Trophoblast cell (in vitro differentiated cells and primary cell): ENCODE data around the gene ZNF263.

ENCODE experiments used
- DNase-seq, 2 donors: peaks; one replicate each; pipeline ENCODE4 v3.0.0-alpha.2; 2016
- H2AFZ ChIP-seq: 2 replicates; pipeline ENCODE4 v1.6.1; 2013; ENCODE audit warnings: low read length, moderate library complexity, mild to moderate bottlenecking; ENCODE audit not compliant: insufficient read depth, poor library complexity
- H2AK5ac ChIP-seq: 2 replicates; pipeline ENCODE4 v1.6.1; 2013; ENCODE audit warnings: mild to moderate bottlenecking, low read length
- H2BK120ac ChIP-seq: 2 replicates; pipeline ENCODE4 v1.6.1; 2013; ENCODE audit warnings: low read length, mild to moderate bottlenecking, moderate library complexity; ENCODE audit not compliant: insufficient read depth, poor library complexity
- H2BK12ac ChIP-seq: 2 replicates; pipeline ENCODE4 v1.6.1; 2013; ENCODE audit warnings: mild to moderate bottlenecking, low read length, moderate library complexity
- H2BK5ac ChIP-seq: 2 replicates; pipeline ENCODE4 v1.6.1; 2013; ENCODE audit warnings: low read length, low read depth, moderate library complexity, mild to moderate bottlenecking; ENCODE audit not compliant: poor library complexity
- H3K14ac ChIP-seq: 2 replicates; pipeline ENCODE4 v1.6.1; 2013; ENCODE audit warnings: mild to moderate bottlenecking, low read length
- H3K18ac ChIP-seq: 2 replicates; pipeline ENCODE4 v1.6.1; 2013; ENCODE audit warnings: mild to moderate bottlenecking, low read length
- H3K23ac ChIP-seq: 2 replicates; pipeline ENCODE4 v1.6.1; 2013; ENCODE audit warnings: low read length
- H3K27ac ChIP-seq: 2 replicates; pipeline ENCODE4 v1.5.1; 2013; ENCODE audit warnings: low read depth, mild to moderate bottlenecking, inconsistent platforms, low read length, moderate library complexity
- H3K27me3 ChIP-seq: 2 replicates; pipeline ENCODE4 v1.6.1; 2013; ENCODE audit warnings: inconsistent platforms, mild to moderate bottlenecking, low read length, moderate library complexity; ENCODE audit not compliant: insufficient read depth
- H3K36me3 ChIP-seq, 2 experiments: 1 replicate in 1 of 2; 2 replicates in 1 of 2; pipeline ENCODE4 v1.6.1; 2013; ENCODE audit warnings: low read length in 2 of 2, mild to moderate bottlenecking in 2 of 2, moderate library complexity in 1 of 2; ENCODE audit not compliant: insufficient read depth in 2 of 2, control insufficient read depth in 1 of 2
- H3K4ac ChIP-seq: 2 replicates; pipeline ENCODE4 v1.6.1; 2013; ENCODE audit warnings: low read depth, mild to moderate bottlenecking, low read length, moderate library complexity
- H3K4me1 ChIP-seq, 2 experiments: 1 replicate in 1 of 2; 2 replicates in 1 of 2; pipeline ENCODE4 v1.6.1; 2013; ENCODE audit warnings: low read length in 2 of 2, mild to moderate bottlenecking in 2 of 2, moderate library complexity in 1 of 2; ENCODE audit not compliant: insufficient read depth in 2 of 2, control insufficient read depth in 1 of 2
- H3K4me2 ChIP-seq: 2 replicates; pipeline ENCODE4 v1.6.1; 2013; ENCODE audit warnings: inconsistent platforms, mild to moderate bottlenecking, low read length, moderate library complexity
- H3K4me3 ChIP-seq: 2 replicates; pipeline ENCODE4 v1.5.1; 2013; ENCODE audit warnings: mild to moderate bottlenecking, low read depth, low read length, inconsistent platforms
- H3K79me1 ChIP-seq: one replicate; pipeline ENCODE4 v1.6.1; 2013; ENCODE audit warnings: low read length
- H3K79me2 ChIP-seq: 2 replicates; pipeline ENCODE4 v1.6.1; 2013; ENCODE audit warnings: low read length, mild to moderate bottlenecking; ENCODE audit not compliant: control insufficient read depth, insufficient read depth, poor library complexity
- H3K9ac ChIP-seq: 2 replicates; pipeline ENCODE4 v1.6.1; 2013; ENCODE audit warnings: mild to moderate bottlenecking, low read length
- H3K9me3 ChIP-seq: 2 replicates; pipeline ENCODE4 v1.6.1; 2013; ENCODE audit warnings: low read depth, mild to moderate bottlenecking, control low read depth, inconsistent platforms, low read length; ENCODE audit not compliant: insufficient read depth
- H4K12ac ChIP-seq: 2 replicates; pipeline ENCODE4 v1.6.1; 2013; ENCODE audit warnings: low read depth, mild to moderate bottlenecking, low read length, moderate library complexity
- H4K8ac ChIP-seq: 2 replicates; pipeline ENCODE4 v1.6.1; 2013; ENCODE audit warnings: low read depth, mild to moderate bottlenecking, low read length, moderate library complexity
- H4K91ac ChIP-seq: one replicate; pipeline ENCODE4 v1.6.1; 2013; ENCODE audit warnings: low read depth, mild to moderate bottlenecking, low read length, moderate library complexity
- WGBS: extraction: QIAGEN DNeasy Blood & Tissue Kit; methylation state at CpG from one replicate; pipeline ENCODE4 v1.1.7; 2013; ENCODE audit warnings: missing lambda C conversion rate; ENCODE audit not compliant: insufficient read length, insufficient coverage; ENCODE audit errors: extremely low coverage; 5-methylcytosine and 5-hydroxymethylcytosine counted together

The ZNF263 gene

GRCh38 chr16:3285131-3285530 lies 1.8 kb downstream of the ZNF263 start:
- Histone ChIP-seq H2BK120ac (no peak overlapping the region), H3K27me3 (no peaks in the 10 kb centered on the region), H3K9ac (no peak overlapping the region), H3K9me3 (peaks cover 20% of the 10 kb centered on the region), H2BK5ac (no peak overlapping the region), H3K27ac (no peak overlapping the region), H2AK5ac (no peak overlapping the region), H4K8ac (no peak overlapping the region), H3K36me3 (peaks cover 32 to 34% of the 10 kb centered on the region in 2 experiments), H3K4me2 (peak overlapping the region; percentile 76), H3K4ac (peak overlapping the region; percentile 99), H3K14ac (no peak overlapping the region), H3K79me1 (peaks cover 14% of the 10 kb centered on the region), H3K4me3 (no peak overlapping the region), H2AFZ (no peak overlapping the region), H3K79me2 (peaks cover 14% of the 10 kb centered on the region), H3K23ac (no peak overlapping the region), H4K12ac (no peak overlapping the region), H3K18ac (no peak overlapping the region), H4K91ac (no peak overlapping the region), H3K4me1 (peaks cover 13 to 17% of the 10 kb centered on the region in 2 experiments), H2BK12ac (no peak overlapping the region)
- no CpG with 5 or more reads among the region's 6 CpGs for WGBS
- no peak for DNase-seq

GRCh38 chr16:3289998-3290673 lies 6.8 kb downstream of the ZNF263 start:
- DNase-seq, result no peak
- Histone ChIP-seq H3K4me2 (no peak overlapping the region), H2AK5ac (no peak overlapping the region), H3K79me1 (no peaks in the 10 kb centered on the region), H3K9me3 (peaks cover 44% of the 10 kb centered on the region), H4K12ac (no peak overlapping the region), H3K18ac (no peak overlapping the region), H4K91ac (no peak overlapping the region), H3K27me3 (no peaks in the 10 kb centered on the region), H3K36me3 (peaks cover 58 to 60% of the 10 kb centered on the region in 2 experiments), H2BK5ac (no peak overlapping the region), H3K9ac (no peak overlapping the region), H3K4me3 (no peak overlapping the region), H2BK12ac (no peak overlapping the region), H3K14ac (no peak overlapping the region), H4K8ac (no peak overlapping the region), H3K4ac (no peak overlapping the region), H2BK120ac (no peak overlapping the region), H3K4me1 (peaks cover under 1 to 2% of the 10 kb centered on the region in 2 experiments), H3K23ac (no peak overlapping the region), H2AFZ (no peak overlapping the region), H3K79me2 (no peaks in the 10 kb centered on the region), H3K27ac (no peak overlapping the region)
- WGBS, result no CpG with 5 or more reads among the region's 16 CpGs

GRCh38 chr16:3292604-3293003 lies 9.3 kb downstream of the ZNF263 start:
- H3K23ac ChIP-seq, result no peak overlapping the region
- no peak overlapping the region for H2BK12ac ChIP-seq
- no peak overlapping the region for H3K4me3 ChIP-seq
- no peaks in the 10 kb centered on the region for H3K79me1 ChIP-seq
- H2AFZ ChIP-seq, result no peak overlapping the region
- no peak overlapping the region for H3K14ac ChIP-seq
- no peaks in the 10 kb centered on the region for H3K27me3 ChIP-seq
- no peak overlapping the region for H4K8ac ChIP-seq
- H3K18ac ChIP-seq, result no peak overlapping the region
- peaks cover 52 to 54% of the 10 kb centered on the region in 2 experiments for H3K36me3 ChIP-seq
- no peak for DNase-seq
- no peaks in the 10 kb centered on the region for H3K4me1 ChIP-seq
- H3K9me3 ChIP-seq, result peaks cover 50% of the 10 kb centered on the region
- no peak overlapping the region for H2AK5ac ChIP-seq
- no peak overlapping the region for H2BK5ac ChIP-seq
- no peak overlapping the region for H3K9ac ChIP-seq
- H3K79me2 ChIP-seq, result no peaks in the 10 kb centered on the region
- no peak overlapping the region for H2BK120ac ChIP-seq
- no peak overlapping the region for H4K91ac ChIP-seq
- H3K4ac ChIP-seq, result no peak overlapping the region
- no CpG with 5 or more reads among the region's 3 CpGs for WGBS
- no peak overlapping the region for H4K12ac ChIP-seq
- H3K4me2 ChIP-seq, result no peak overlapping the region
- no peak overlapping the region for H3K27ac ChIP-seq

GRCh38 chr16:3295209-3295608 lies 11.9 kb downstream of the ZNF263 start:
- H3K79me1 ChIP-seq, result no peaks in the 10 kb centered on the region
- H2AFZ ChIP-seq, result no peak overlapping the region
- no peak overlapping the region for H3K4ac ChIP-seq
- H3K4me1 ChIP-seq, result no peaks in the 10 kb centered on the region
- no peak overlapping the region for H3K23ac ChIP-seq
- no peaks in the 10 kb centered on the region for H3K79me2 ChIP-seq
- H4K8ac ChIP-seq, result no peak overlapping the region
- no peak overlapping the region for H3K9ac ChIP-seq
- no peaks in the 10 kb centered on the region for H3K27me3 ChIP-seq
- no peak overlapping the region for H3K18ac ChIP-seq
- H3K4me3 ChIP-seq, result no peak overlapping the region
- no peak overlapping the region for H3K27ac ChIP-seq
- H2BK120ac ChIP-seq, result no peak overlapping the region
- H3K9me3 ChIP-seq, result peaks cover 33% of the 10 kb centered on the region
- H4K91ac ChIP-seq, result no peak overlapping the region
- H2BK12ac ChIP-seq, result no peak overlapping the region
- no peak overlapping the region for H3K14ac ChIP-seq
- no peak overlapping the region for H4K12ac ChIP-seq
- H2BK5ac ChIP-seq, result no peak overlapping the region
- H3K4me2 ChIP-seq, result no peak overlapping the region
- H2AK5ac ChIP-seq, result no peak overlapping the region
- no peak for DNase-seq
- WGBS, result no CpG with 5 or more reads among the region's 45 CpGs
- H3K36me3 ChIP-seq, result peaks cover 32 to 34% of the 10 kb centered on the region in 2 experiments
